Fibroblast of lung (primary cell): ENCODE results near the gene DUSP28. TPM values are rescaled to one million over a fixed set of nuclear protein-coding genes. Genes with fewer than 3 reads are reported as not detected.

Experiments
- DNase-seq, 2 donors: peaks; one replicate each; pipeline versions ENCODE4 v3.0.0 to v3.0.0-alpha.2; 2010; ENCODE audit warnings: low read depth in 2 of 2
- H2AFZ ChIP-seq: 2 replicates; pipeline ENCODE4 v1.5.1; 2012; ENCODE audit warnings: low read length, control low read depth, inconsistent platforms
- H3K27ac ChIP-seq: 2 replicates; pipeline ENCODE4 v1.5.1; 2011; ENCODE audit warnings: low read length, control low read depth; ENCODE audit not compliant: insufficient read depth
- H3K27me3 ChIP-seq: 2 replicates; pipeline ENCODE4 v1.5.1; 2011; ENCODE audit warnings: mild to moderate bottlenecking, low read length; ENCODE audit not compliant: control insufficient read depth, insufficient read depth
- H3K36me3 ChIP-seq: 2 replicates; pipeline ENCODE4 v1.5.1; 2011; ENCODE audit warnings: low read length; ENCODE audit not compliant: control insufficient read depth, insufficient read depth
- H3K4me1 ChIP-seq: 2 replicates; pipeline ENCODE4 v1.5.1; 2011; ENCODE audit warnings: low read length; ENCODE audit not compliant: control insufficient read depth, insufficient read depth; ENCODE audit errors: extremely low read depth
- H3K4me2 ChIP-seq: 2 replicates; pipeline ENCODE4 v1.5.1; 2011; ENCODE audit warnings: low read length, control low read depth; ENCODE audit not compliant: insufficient read depth; ENCODE audit errors: extremely low read depth
- H3K4me3 ChIP-seq, 4 experiments: fragments of 200-600 bp in 1 of 4; sonication (generic) in 1 of 4; replicated peaks in 1 of 4; 2 replicates each; pipeline ENCODE4 v1.5.1; 2011 to 2016; ENCODE audit warnings: low read length in 4 of 4, low read depth in 3 of 4, mild to moderate bottlenecking in 3 of 4, control low read depth in 2 of 4, inconsistent platforms in 1 of 4, mixed read lengths in 1 of 4; ENCODE audit not compliant: insufficient read depth in 1 of 4; ENCODE audit errors: control extremely low read depth in 1 of 4
- H3K79me2 ChIP-seq: 2 replicates; pipeline ENCODE4 v1.5.1; 2012; ENCODE audit warnings: mild to moderate bottlenecking, low read length, inconsistent platforms; ENCODE audit not compliant: control insufficient read depth, insufficient read depth
- H3K9ac ChIP-seq: 2 replicates; pipeline ENCODE4 v1.5.1; 2011; ENCODE audit warnings: mild to moderate bottlenecking, low read length, control low read depth; ENCODE audit not compliant: insufficient read depth
- H3K9me3 ChIP-seq: 2 replicates; pipeline ENCODE4 v1.5.1; 2012; ENCODE audit warnings: low read depth, low read length; ENCODE audit not compliant: control insufficient read depth, insufficient read depth
- H4K20me1 ChIP-seq: 2 replicates; pipeline ENCODE4 v1.5.1; 2011; ENCODE audit warnings: low read length; ENCODE audit not compliant: control insufficient read depth, insufficient read depth; ENCODE audit errors: extremely low read depth
- EZH2 ChIP-seq: IDR thresholded peaks from 2 replicates; pipeline ENCODE4 v1.5.1; 2012; ENCODE audit warnings: low read length, control low read depth, mild to moderate bottlenecking; ENCODE audit errors: missing control alignments
- polyA plus RNA-seq, 2 donors: library from polyadenylated mRNA; depleted of rRNA in 1 of 2; stranded (reverse) in 1 of 2; unstranded in 1 of 2; fragments of >200 nt; gene quantifications; 2 replicates each; pipeline ENCODE4 v1.2.1, GENCODE V29; 2011 to 2012; ENCODE audit warnings: missing spikeins in 1 of 2
- total RNA-seq: library from RNA; depleted of rRNA; stranded (reverse); fragments of >200 nt; gene quantifications from 2 replicates; pipeline ENCODE4 v1.2.1, GENCODE V29; 2014
- TF ChIP-seq, protein P1 (sequence below), 2 donors: IDR thresholded peaks in 1 of 2; conservative IDR thresholded peaks in 1 of 2; 1 replicate in 1 of 2; 2 replicates in 1 of 2; pipeline ENCODE4 v1.5.1; 2011 to 2012; ENCODE audit warnings: low read length in 2 of 2, control low read depth in 1 of 2, inconsistent platforms in 1 of 2, low read depth in 1 of 2, mild to moderate bottlenecking in 1 of 2

DUSP28 gene
- total and polyA plus RNA-seq, 2 donors (not counting 1 experiment from before 2014, with no cell fraction given), result 2.5 to 3.9 TPM

- DNase-seq, result peak; percentile 20 to 33
- Histone ChIP-seq H3K79me2 (peaks cover 54% of the 10 kb centered on the region), H3K27me3 (no peaks in the 10 kb centered on the region), H2AFZ (no peak overlapping the region), H3K9ac (no peak overlapping the region), H4K20me1 (no peaks in the 10 kb centered on the region), H3K9me3 (no peaks in the 10 kb centered on the region), H3K4me3 (peak overlapping the region in 2 of 4 experiments; percentile 82 to 83), H3K4me1 (peaks cover 15% of the 10 kb centered on the region), H3K4me2 (peak overlapping the region; percentile 94), H3K27ac (no peak overlapping the region), H3K36me3 (peaks cover 1% of the 10 kb centered on the region)
- no peak for TF ChIP-seq EZH2
- TF ChIP-seq, protein P1, sequence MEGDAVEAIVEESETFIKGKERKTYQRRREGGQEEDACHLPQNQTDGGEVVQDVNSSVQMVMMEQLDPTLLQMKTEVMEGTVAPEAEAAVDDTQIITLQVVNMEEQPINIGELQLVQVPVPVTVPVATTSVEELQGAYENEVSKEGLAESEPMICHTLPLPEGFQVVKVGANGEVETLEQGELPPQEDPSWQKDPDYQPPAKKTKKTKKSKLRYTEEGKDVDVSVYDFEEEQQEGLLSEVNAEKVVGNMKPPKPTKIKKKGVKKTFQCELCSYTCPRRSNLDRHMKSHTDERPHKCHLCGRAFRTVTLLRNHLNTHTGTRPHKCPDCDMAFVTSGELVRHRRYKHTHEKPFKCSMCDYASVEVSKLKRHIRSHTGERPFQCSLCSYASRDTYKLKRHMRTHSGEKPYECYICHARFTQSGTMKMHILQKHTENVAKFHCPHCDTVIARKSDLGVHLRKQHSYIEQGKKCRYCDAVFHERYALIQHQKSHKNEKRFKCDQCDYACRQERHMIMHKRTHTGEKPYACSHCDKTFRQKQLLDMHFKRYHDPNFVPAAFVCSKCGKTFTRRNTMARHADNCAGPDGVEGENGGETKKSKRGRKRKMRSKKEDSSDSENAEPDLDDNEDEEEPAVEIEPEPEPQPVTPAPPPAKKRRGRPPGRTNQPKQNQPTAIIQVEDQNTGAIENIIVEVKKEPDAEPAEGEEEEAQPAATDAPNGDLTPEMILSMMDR (conservative IDR thresholded peaks at IDR 0.05 in 1 of 2, IDR thresholded peaks at IDR 0.05 in 1 of 2; ENCODE audit: low read depth in 1 of 2, low read length in 2 of 2), result no peak
Observed at GRCh38 chr2:240584486-240585031, 24.4 kb downstream of the DUSP28 start.

GRCh38 chr2:240585101-240585500, 24.9 kb downstream of the DUSP28 start:
- Histone ChIP-seq H3K27me3 (no peaks in the 10 kb centered on the region), H3K36me3 (peaks cover 1% of the 10 kb centered on the region), H4K20me1 (no peaks in the 10 kb centered on the region), H3K9me3 (no peaks in the 10 kb centered on the region), H2AFZ (no peak overlapping the region), H3K4me2 (peak overlapping the region; percentile 94), H3K4me3 (peak overlapping the region; percentile 61 to 83 (median 82)), H3K27ac (peak overlapping the region; percentile 83), H3K79me2 (peaks cover 53% of the 10 kb centered on the region), H3K4me1 (peaks cover 13% of the 10 kb centered on the region), H3K9ac (peak overlapping the region; percentile 93)
- no peak for DNase-seq
- no peak for TF ChIP-seq EZH2
- TF ChIP-seq, protein P1 (conservative IDR thresholded peaks at IDR 0.05 in 1 of 2, IDR thresholded peaks at IDR 0.05 in 1 of 2; ENCODE audit: low read depth in 1 of 2, low read length in 2 of 2), result no peak

GRCh38 chr2:240585681-240586197, 25.6 kb downstream of the DUSP28 start:
- Histone ChIP-seq H3K79me2 (peaks cover 53% of the 10 kb centered on the region), H3K27ac (peak overlapping the region; percentile 83), H3K9ac (peak overlapping the region; percentile 93), H3K4me3 (peak overlapping the region; percentile 61 to 83 (median 82)), H3K36me3 (peaks cover 1% of the 10 kb centered on the region), H3K4me1 (peaks cover 12% of the 10 kb centered on the region), H2AFZ (no peak overlapping the region), H4K20me1 (no peaks in the 10 kb centered on the region), H3K4me2 (peak overlapping the region; percentile 94), H3K27me3 (no peaks in the 10 kb centered on the region), H3K9me3 (no peaks in the 10 kb centered on the region)
- TF ChIP-seq, protein P1 (conservative IDR thresholded peaks at IDR 0.05 in 1 of 2, IDR thresholded peaks at IDR 0.05 in 1 of 2; ENCODE audit: low read depth in 1 of 2, low read length in 2 of 2), result no peak
- no peak for TF ChIP-seq EZH2
- DNase-seq, result no peak
